GM19238 (cell line): ENCODE measurements around the gene NLRC5.
"Not testable (repeated sequence)": the region's sequence is repeated elsewhere in the genome, so short reads cannot be mapped to it uniquely, and the experiment has no call there.

ENCODE experiments used
- DNase-seq: peaks from one replicate; pipeline ENCODE4 v3.0.0; 2011; ENCODE audit warnings: low spot score; ENCODE audit not compliant: insufficient read length

Gene NLRC5

GRCh38 chr16:57043248-57043647 lies 53.9 kb downstream of the NLRC5 start:
- no peak for DNase-seq

GRCh38 chr16:57044931-57045693 lies 55.8 kb downstream of the NLRC5 start:
- no peak for DNase-seq

- peak; percentile 51 for DNase-seq
Observed at GRCh38 chr16:57045694-57046381, 56.5 kb downstream of the NLRC5 start.

GRCh38 chr16:57048095-57048494 lies 58.7 kb downstream of the NLRC5 start:
- no peak for DNase-seq

GRCh38 chr16:57049678-57050077 lies 60.3 kb downstream of the NLRC5 start:
- peak; percentile 59 for DNase-seq

GRCh38 chr16:57051696-57052228 lies 62.4 kb downstream of the NLRC5 start:
- DNase-seq: no peak

GRCh38 chr16:57053206-57053605 lies 63.8 kb downstream of the NLRC5 start:
- DNase-seq: no peak

- no peak for DNase-seq
Observed at GRCh38 chr16:57054338-57054737, 65.0 kb downstream of the NLRC5 start.

- DNase-seq: no peak
Observed at GRCh38 chr16:57054771-57055170, 65.4 kb downstream of the NLRC5 start.

- no peak for DNase-seq
Observed at GRCh38 chr16:57055671-57056070, 66.3 kb downstream of the NLRC5 start.

GRCh38 chr16:57058291-57058861 lies 69.0 kb downstream of the NLRC5 start:
- no peak for DNase-seq

GRCh38 chr16:57060323-57061083 lies 71.1 kb downstream of the NLRC5 start:
- no peak for DNase-seq

GRCh38 chr16:57061084-57061905 lies 71.9 kb downstream of the NLRC5 start:
- no peak for DNase-seq

GRCh38 chr16:57062329-57062728 lies 73.0 kb downstream of the NLRC5 start:
- DNase-seq: no peak

- not testable (repeated sequence) for DNase-seq
Observed at GRCh38 chr16:57063189-57063588, 73.8 kb downstream of the NLRC5 start.

GRCh38 chr16:57064995-57065394 lies 75.6 kb downstream of the NLRC5 start:
- DNase-seq: no peak

GRCh38 chr16:57066625-57067024 lies 77.3 kb downstream of the NLRC5 start:
- DNase-seq: no peak

GRCh38 chr16:57067347-57067746 lies 78.0 kb downstream of the NLRC5 start:
- no peak for DNase-seq

- no peak for DNase-seq
Observed at GRCh38 chr16:57069053-57069452, 79.7 kb downstream of the NLRC5 start.

GRCh38 chr16:57069635-57070370 lies 80.4 kb downstream of the NLRC5 start:
- no peak for DNase-seq
